Panc1 (cell line): Measurements from ENCODE around the gene COL13A1. TPM values are rescaled to one million over a fixed set of nuclear protein-coding genes. Genes with fewer than 3 reads are reported as not detected.

Experiments used
- ATAC-seq: fragments of 200-7000 bp; cut with Tn5 transposase; 2 replicates; pipeline ENCODE4 v1.9.1; 2020; ENCODE audit warnings: mild to moderate bottlenecking, moderate library complexity
- BruUV-seq: library from RNA; stranded (reverse); fragments of 400-500 nt; replicated peaks from 2 replicates; lab custom pipeline; 2021; lab: Mats Ljungman, UMichigan
- CTCF ChIA-PET: fragments of 300-600 bp; sonication (Branson Sonifier 250); formaldehyde crosslinking; loops from one replicate; lab custom pipeline; 2022; ENCODE audit warnings: antibody characterized with exemption; lab: Charles Lee
- POLR2A ChIA-PET: fragments of 300-600 bp; sonication (Branson Sonifier 250); formaldehyde crosslinking; loops from one replicate; lab custom pipeline; 2022; ENCODE audit warnings: antibody characterized with exemption; lab: Charles Lee
- DNase-seq: peaks from one replicate; pipeline ENCODE4 v3.0.0-alpha.2; 2010; ENCODE audit warnings: low read depth, low spot score
- H3K27ac ChIP-seq: 2 replicates; pipeline ENCODE4 v1.5.1; 2011; ENCODE audit warnings: mild to moderate bottlenecking, low read length, inconsistent platforms
- H3K27me3 ChIP-seq: fragments of 200-500 bp; sonication (Bioruptor generic); 2 replicates; pipeline ENCODE4 v1.6.0; 2014; ENCODE audit warnings: low read length, inconsistent platforms; ENCODE audit not compliant: control insufficient read depth, insufficient read depth
- H3K36me3 ChIP-seq: fragments of 200-500 bp; sonication (Bioruptor generic); 2 replicates; pipeline ENCODE4 v1.5.1; 2014; ENCODE audit warnings: inconsistent platforms, mild to moderate bottlenecking, low read length, moderate library complexity; ENCODE audit not compliant: control insufficient read depth, insufficient read depth
- H3K4me1 ChIP-seq: 2 replicates; pipeline ENCODE4 v1.5.1; 2011; ENCODE audit warnings: inconsistent platforms, mild to moderate bottlenecking, low read length, moderate library complexity; ENCODE audit not compliant: control insufficient read depth, insufficient read depth
- H3K4me3 ChIP-seq, 2 experiments: 2 replicates each; pipeline ENCODE4 v1.5.1; 2011 to 2012; ENCODE audit warnings: low read depth in 2 of 2, low read length in 2 of 2, mild to moderate bottlenecking in 2 of 2, inconsistent platforms in 1 of 2, moderate library complexity in 1 of 2
- H3K9me3 ChIP-seq: fragments of 200-500 bp; sonication (Bioruptor generic); 2 replicates; pipeline ENCODE4 v1.5.1; 2014; ENCODE audit warnings: low read depth, mild to moderate bottlenecking, inconsistent platforms, low read length, moderate library complexity; ENCODE audit not compliant: control insufficient read depth, insufficient read depth
- CTCF ChIP-seq: fragments of 450-650 bp; IDR thresholded peaks from 2 replicates; pipeline ENCODE4 v1.5.1; 2017; ENCODE audit warnings: mild to moderate bottlenecking
- POLR2AphosphoS5 ChIP-seq: IDR thresholded peaks from 2 replicates; pipeline ENCODE4 v1.6.1; 2012; ENCODE audit warnings: mild to moderate bottlenecking, low read depth, low read length, moderate library complexity
- REST ChIP-seq, 2 experiments: IDR thresholded peaks; 2 replicates each; pipeline ENCODE4 v1.6.1; 2011 to 2012; ENCODE audit warnings: low read depth in 2 of 2, control low read depth in 1 of 2, low read length in 1 of 2, mild to moderate bottlenecking in 1 of 2, moderate library complexity in 1 of 2; ENCODE audit not compliant: insufficient read depth in 1 of 2
- SIN3A ChIP-seq: IDR thresholded peaks from 2 replicates; pipeline ENCODE4 v1.6.1; 2012; ENCODE audit warnings: low read depth, mild to moderate bottlenecking, low read length, moderate library complexity, borderline replicate concordance; ENCODE audit not compliant: insufficient read depth
- TCF7L2 ChIP-seq: IDR thresholded peaks from 2 replicates; pipeline ENCODE4 v1.6.1; 2011; ENCODE audit warnings: mild to moderate bottlenecking, low read depth, low read length, inconsistent platforms
- in situ Hi-C: cut with HindIII; loops from 2 replicates; pipeline ENCODE4 v1.10.0; 2016; ENCODE audit warnings: low sequenced_read_pairs, low pct_unique_long_range_greater_than_20kb
- intact Hi-C: fragments of 100-400 bp; cut with micrococcal nuclease; formaldehyde crosslinking; loops from one replicate; pipeline ENCODE4 v1.10.0; 2022; ENCODE audit not compliant: unreplicated experiment
- total RNA-seq: library from RNA; stranded (reverse); gene quantifications from one replicate; pipeline ENCODE4 v1.2.1, GENCODE V29; 2021; ENCODE audit not compliant: unreplicated experiment

Gene COL13A1
- total RNA-seq, 1 experiment from 2014 or later = 1.0 TPM

- ChIA-PET CTCF (no interaction called here), POLR2A (no interaction called here)
- in situ Hi-C loops = no loop called here
- intact Hi-C loops = no loop called here
- BruUV-seq = no TSS peak
- no peak for ATAC-seq
- DNase-seq = no peak
- no peaks in the 10 kb centered on the region for H3K27me3 ChIP-seq
- no peaks in the 10 kb centered on the region for H3K4me1 ChIP-seq
- H3K27ac ChIP-seq = no peak overlapping the region
- H3K4me3 ChIP-seq = no peak overlapping the region
- no peaks in the 10 kb centered on the region for H3K9me3 ChIP-seq
- TF ChIP-seq REST (IDR thresholded peaks at IDR 0.05; ENCODE audit: insufficient read depth in 1 of 2, low read depth in 2 of 2, low read length in 1 of 2) = no peak
- H3K36me3 ChIP-seq = no peaks in the 10 kb centered on the region
These were observed 35.0 kb downstream of the COL13A1 start for GRCh38 chr10:69836731-69837030.

GRCh38 chr10:69837261-69837660 is 35.6 kb downstream of the COL13A1 start:
- Histone ChIP-seq H3K27ac (no peak overlapping the region), H3K4me1 (no peaks in the 10 kb centered on the region), H3K27me3 (no peaks in the 10 kb centered on the region), H3K4me3 (no peak overlapping the region), H3K36me3 (no peaks in the 10 kb centered on the region), H3K9me3 (no peaks in the 10 kb centered on the region)
- TF ChIP-seq CTCF = no peak
- TF ChIP-seq POLR2AphosphoS5 = no peak
- TF ChIP-seq TCF7L2 = no peak
- TF ChIP-seq SIN3A = no peak
- TF ChIP-seq REST (IDR thresholded peaks at IDR 0.05; ENCODE audit: insufficient read depth in 1 of 2, low read depth in 2 of 2, low read length in 1 of 2) = no peak
- BruUV-seq = no TSS peak
- ChIA-PET POLR2A (no interaction called here), CTCF (no interaction called here)
- intact Hi-C loops = no loop called here
- ATAC-seq (no peak), DNase-seq (no peak)
- in situ Hi-C loops = no loop called here
